Measurements from ENCODE around the gene NDUFC2.
A peak's percentile ranks its signal among the peaks of the same experiment; 100 is the strongest.
"Not testable (repeated sequence)": the region's sequence is repeated elsewhere in the genome, so short reads cannot be mapped to it uniquely, and the experiment has no call there.

The NDUFC2 gene

DNA sequence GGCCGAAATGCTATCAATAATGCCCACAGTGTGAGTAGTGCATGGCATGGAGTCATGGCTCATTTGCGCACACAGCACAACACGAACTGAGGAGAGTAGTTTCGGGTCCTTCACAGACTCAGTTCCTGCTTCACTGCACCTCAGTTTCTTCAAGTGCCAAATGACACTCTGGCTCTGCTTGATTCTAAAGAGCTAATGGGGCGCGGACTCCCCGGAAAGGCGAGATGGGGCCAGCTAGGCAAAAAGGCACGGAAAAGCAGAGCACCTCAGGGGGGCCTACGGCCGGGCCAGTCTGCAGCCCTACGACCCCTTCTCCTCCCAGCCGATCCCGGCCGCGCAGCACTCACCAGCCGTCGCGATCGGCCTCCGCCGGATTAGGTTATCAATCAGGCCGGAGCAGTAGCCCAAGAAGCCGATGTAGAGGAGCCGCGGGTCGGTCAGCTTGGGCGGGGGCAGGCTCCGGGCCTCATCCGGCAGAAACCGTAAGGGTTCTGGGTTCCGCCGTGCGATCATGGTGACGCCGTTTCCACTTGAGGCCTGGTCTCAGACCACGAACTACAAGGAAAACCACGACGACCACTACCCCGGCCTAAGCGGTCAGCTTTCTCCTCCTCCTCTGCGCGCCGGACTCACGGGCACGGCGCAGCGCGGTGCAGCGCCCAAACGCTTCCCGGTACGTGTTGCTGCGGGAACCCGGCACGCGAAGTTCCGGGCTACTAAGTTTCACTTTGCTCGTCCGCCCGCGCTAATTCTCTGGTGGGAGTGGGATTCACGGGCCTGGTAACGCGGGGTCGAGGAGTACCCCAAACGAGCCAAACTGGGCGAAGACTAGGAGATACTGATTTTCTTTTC, at the start of gene NDUFC2:
TSS of gene NDUFC2 (minus strand) at position 631 of the 852 bp plus-strand sequence. CDS start at position 513, 118 bp downstream.
- peak; percentile 7 to 46 for DNase-seq (ENCODE audit: low read depth in 2 of 2)

DNA sequence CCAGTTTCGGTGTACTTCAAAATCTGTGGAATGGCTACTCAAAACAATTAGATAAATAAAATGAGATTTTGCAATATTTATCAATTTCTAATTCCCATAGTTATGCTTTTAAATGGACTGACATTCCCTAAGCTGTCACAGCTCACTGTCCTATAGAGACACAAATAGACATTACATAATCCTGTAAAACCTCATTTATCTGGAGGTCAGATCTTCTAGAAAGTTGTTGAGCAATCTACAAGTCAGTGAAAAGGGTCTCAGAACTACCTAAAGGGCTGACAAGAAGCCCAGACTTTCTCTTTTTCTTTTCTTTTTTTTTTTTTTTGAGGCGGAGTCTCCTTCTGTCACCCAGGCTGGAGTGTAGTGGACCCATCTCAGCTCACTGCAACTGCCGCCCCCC, 47.7 kb upstream of the NDUFC2 start:
- DNase-seq (ENCODE audit: low read depth in 2 of 2) = no peak

DNA sequence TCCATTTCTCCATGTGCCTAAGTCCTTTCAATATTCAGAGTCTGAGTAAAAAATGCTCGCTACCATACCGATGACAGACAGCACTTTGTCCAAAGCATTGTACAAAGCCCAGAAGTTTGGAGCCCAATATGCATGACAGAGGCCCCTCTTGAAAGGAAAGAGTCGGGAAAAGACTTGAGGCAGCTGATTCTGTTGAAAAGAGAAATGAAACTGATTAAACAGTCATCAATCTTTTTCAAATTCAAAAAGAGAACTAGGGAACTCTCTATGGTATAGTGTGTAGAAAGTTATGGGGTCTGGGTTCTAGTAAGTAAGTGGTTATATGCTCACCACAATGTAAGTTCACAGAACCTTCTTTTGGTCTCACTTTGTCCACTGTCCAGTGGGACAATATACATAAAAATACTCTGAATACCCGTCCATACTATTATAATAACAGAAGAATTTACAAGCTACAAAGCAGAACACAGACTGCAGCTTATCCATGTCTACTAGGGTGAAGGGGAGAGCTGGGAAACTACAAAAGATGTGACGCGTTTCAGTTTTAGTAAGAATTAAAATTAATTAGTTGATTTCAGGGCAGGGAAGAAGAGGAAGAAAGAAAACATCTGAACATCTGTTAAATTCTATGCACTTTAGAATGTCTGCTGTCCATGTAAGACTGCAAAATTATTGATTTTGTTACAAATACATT, 33.1 kb upstream of the NDUFC2 start:
- no peak for DNase-seq (ENCODE audit: low read depth in 2 of 2)

DNA sequence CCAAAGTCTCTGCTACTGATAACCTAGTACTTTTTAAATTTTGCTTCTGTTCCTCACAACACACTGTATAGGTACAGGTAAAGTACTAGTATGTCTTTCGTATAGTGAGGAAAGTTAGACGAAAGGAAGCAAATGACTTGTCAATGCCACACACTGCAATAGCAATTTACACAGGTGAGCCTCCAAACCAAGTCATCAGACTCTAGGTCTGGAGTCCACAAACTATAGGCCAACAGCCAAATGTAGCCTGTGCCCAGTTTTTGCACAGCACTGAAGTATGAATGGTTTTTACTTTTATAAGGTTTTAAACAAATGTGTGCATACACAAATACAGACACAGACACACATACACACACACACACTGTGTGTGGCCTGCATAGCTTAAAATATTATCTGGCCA, 31.6 kb upstream of the NDUFC2 start:
- DNase-seq (ENCODE audit: low read depth in 2 of 2) = no peak

- DNase-seq (ENCODE audit: low read depth in 2 of 2) = no peak
Observed at GRCh38 chr11:78110830-78111229, 31.2 kb upstream of the NDUFC2 start.

- DNase-seq (ENCODE audit: low read depth in 2 of 2) = no peak
Observed at GRCh38 chr11:78110351-78110750, 30.7 kb upstream of the NDUFC2 start.

DNA sequence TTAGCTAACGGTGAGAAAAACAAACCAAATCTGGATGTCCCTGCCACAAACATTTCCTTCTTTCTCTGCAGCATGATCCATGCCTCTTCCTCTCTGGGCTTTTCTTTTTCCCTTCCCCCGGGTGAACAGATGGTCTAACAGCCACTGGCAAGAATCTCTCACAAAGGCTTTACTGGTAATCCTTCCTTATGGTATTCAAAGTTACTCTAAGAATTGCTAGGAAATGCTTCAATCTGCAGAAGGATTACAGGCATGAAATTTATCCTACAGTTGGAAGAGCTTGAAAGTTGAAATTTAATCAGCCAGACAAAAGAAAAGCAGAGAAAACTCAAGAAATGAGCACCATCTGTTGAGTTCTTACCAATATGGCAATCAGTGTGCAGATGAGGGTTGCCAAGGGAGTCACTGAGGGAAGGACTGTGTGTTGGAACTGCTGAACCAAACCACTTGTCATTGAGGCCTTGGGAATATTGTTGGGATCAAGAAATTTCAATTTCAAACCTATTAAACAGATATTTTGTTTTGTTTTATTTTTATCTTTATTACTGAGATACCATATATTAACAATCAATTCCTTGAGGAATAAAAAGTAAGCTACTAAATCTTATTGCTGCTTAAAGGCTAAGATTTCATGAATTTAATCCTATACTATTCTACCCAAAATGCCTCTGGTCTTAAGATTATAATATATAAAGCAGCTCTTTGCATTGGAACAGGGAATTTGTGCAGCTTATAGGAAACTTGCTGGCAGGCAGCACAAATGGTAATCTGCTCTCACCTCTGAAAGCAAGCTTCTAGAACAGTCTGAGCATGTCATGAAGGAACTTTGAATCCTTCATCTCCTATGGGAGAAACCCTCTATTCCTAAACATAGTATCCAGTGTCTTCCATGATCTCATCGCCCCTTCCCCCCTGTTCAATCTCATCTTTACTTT, 29.7 kb upstream of the NDUFC2 start:
- no peak for DNase-seq (ENCODE audit: low read depth in 2 of 2)

- no peak for DNase-seq (ENCODE audit: low read depth in 2 of 2)
Observed at GRCh38 chr11:78100676-78101472, 21.2 kb upstream of the NDUFC2 start.

GRCh38 chr11:78100261-78100660, 20.6 kb upstream of the NDUFC2 start:
- DNase-seq (ENCODE audit: low read depth in 2 of 2) = no peak

DNA sequence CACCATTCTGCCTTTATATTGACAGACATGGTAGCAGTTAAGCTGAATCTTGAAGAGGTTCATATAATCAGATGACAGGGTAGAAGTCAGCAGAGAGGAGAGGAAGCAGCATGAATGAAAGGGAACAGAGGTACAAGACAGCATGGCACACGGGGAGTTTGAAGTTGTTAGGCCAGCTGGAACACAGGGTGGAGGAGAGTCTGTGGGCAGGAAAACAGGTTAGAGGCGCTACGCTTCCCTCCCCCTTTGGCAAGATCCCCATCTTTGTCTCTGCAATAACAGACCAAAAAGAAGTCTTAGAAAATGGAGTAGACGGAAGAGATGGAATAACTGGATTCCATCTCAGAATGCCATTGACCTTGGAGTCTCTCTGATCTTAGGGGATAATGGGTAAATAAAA, 20.0 kb upstream of the NDUFC2 start:
- no peak for DNase-seq (ENCODE audit: low read depth in 2 of 2)

DNA sequence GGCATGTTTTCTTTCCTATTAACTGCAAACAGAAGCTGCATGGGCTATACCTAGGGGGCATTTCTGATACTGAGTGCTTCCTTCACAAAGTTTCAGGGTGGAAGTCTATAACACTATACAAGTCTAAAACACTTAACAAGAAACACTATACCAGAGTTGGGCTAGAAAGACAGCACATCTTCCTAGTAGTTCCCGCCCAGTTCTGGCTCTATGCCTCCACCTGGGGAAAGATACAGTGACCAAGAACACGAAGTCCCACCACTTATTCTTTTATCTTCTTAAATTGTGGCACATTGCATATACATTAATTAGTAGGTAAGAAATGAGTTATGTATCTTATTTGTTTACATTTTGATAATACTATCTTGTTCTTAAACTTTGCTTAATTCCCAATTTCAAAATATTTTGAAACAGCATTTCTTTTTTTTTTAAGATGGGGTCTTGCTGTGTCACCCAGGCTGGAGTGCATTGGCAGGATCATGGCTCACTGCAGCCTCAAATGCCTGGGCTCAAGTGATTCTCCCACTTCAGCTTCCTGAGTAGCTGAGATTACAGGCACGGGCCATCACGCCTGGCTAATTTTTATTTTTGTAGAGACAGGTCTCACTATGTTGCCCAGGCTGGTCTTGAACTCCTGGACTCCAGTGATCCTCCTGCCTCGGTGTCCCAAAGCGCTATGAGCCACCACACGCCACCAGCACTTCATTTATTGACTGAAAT, 18.2 kb upstream of the NDUFC2 start:
- no peak for DNase-seq (ENCODE audit: low read depth in 2 of 2)

GRCh38 chr11:78094250-78094649, 14.6 kb upstream of the NDUFC2 start:
- DNase-seq (ENCODE audit: low read depth in 2 of 2) = no peak

GRCh38 chr11:78086521-78087074, 6.9 kb upstream of the NDUFC2 start:
- DNase-seq (ENCODE audit: low read depth in 2 of 2) = not testable (repeated sequence)

GRCh38 chr11:78085972-78086371, 6.3 kb upstream of the NDUFC2 start:
- DNase-seq (ENCODE audit: low read depth in 2 of 2) = no peak

GRCh38 chr11:78084506-78084905, 4.8 kb upstream of the NDUFC2 start:
- DNase-seq (ENCODE audit: low read depth in 2 of 2) = not testable (repeated sequence)

DNA sequence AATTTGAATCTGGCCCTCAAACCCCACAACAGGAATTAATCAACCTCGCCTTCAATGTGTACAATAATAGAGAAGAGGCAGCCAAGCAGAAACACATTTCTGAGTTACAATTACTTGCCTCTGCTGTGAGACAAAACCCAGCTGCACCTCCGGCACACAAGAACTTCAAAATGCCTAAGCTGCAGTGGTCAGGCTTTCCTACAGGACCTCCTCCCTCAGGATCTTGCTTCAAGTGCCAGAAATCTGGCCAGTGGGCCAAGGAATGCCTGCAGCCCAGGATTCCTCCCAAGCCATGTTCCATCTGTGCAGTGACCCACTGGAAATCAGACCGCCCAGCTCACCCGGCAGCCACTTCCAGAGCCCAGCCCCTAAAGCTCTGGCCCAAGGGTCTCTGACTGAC, 3.4 kb upstream of the NDUFC2 start:
- DNase-seq (ENCODE audit: low read depth in 2 of 2) = no peak

DNA sequence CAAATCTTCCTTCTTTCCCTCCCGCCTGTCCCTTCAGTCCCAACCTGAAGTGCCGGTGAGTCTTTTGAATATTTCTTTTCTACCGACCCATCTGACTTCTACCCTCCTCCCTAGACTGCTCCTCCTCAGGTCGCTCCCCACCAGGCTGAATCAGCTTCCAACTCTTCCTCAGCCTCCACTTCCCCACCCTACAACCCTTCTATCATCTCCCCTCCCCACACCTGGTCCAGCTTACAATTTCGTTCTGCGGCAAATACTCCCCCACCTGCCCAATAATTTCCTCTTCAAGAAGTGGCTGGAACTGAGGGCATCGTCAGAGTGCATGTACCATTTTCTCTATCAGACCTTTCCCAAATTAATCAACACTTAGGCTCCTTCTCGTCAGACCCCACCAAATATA, 2.5 kb upstream of the NDUFC2 start:
- no peak for DNase-seq (ENCODE audit: low read depth in 2 of 2)

- DNase-seq (ENCODE audit: low read depth in 2 of 2) = no peak
Observed at GRCh38 chr11:78081583-78081982, 1.9 kb upstream of the NDUFC2 start.

DNA sequence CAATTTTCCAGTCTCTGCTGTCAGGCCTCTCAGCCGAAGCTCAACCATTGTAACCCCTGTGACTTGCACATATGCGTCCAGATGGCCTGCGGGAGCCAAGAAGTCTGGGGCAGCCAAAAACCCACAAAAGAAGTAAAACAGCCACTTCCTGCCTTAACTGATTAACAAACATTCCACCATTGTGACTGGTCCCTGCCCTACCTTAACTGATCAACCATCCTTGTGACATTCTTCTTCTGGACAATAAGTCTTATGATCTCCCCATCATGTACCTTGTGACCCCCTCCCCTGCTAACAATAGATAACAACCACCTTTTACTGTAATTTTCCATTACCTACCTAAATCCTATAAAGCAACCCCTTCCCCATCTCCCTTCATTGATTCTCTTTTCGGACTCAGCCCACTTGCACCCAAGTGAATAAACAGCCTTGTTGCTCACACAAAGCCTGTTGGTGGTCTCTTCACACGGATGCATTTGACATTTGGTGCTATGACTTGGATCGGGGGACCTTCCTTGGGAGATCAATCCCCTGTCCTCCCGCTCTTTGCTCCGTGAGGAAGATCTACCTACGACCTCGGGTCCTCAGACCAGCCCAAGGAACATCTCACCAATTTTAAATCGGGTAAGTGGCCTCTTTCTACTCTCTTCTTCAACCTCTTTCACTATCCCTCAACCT, 1.3 kb upstream of the NDUFC2 start:
- no peak for DNase-seq (ENCODE audit: low read depth in 2 of 2)
